Purkinje cell (primary cell): Measurements from ENCODE around the gene ZFP62. TPM values are rescaled to one million over a fixed set of nuclear protein-coding genes. Genes with fewer than 3 reads are reported as not detected.

ENCODE experiments used
- polyA plus RNA-seq: library from polyadenylated mRNA; unstranded; fragments of >200 nt; fragmentation: Nextera tagmentation; gene quantifications from 2 replicates; pipeline ENCODE4 v1.2.1, GENCODE V29; 2014

The ZFP62 gene
- polyA plus RNA-seq = 21.7 and 43.9 TPM in 2 replicates

GRCh38 chr5:180860887-180861822 lies at the start of gene ZFP62:
Gene ZFP62, minus strand, starts transcription at chr5:180861276. Its CDS starts 57 bp downstream, at chr5:180861219.

GRCh38 chr5:180898621-180899246 lies 37.7 kb upstream of the ZFP62 start, which contains the start of gene BTNL8:
Gene BTNL8, plus strand, starts transcription at chr5:180899159. Its CDS starts 152 bp downstream, at chr5:180899311.

GRCh38 chr5:180802325-180803180 lies 58.5 kb downstream of the ZFP62 start, which contains the start of gene MGAT1:
Gene MGAT1, minus strand, starts transcription at chr5:180802806. Its CDS starts 9,835 bp downstream, at chr5:180792971.

Other genes with a start within 250 kb of the ZFP62 start
- not detected in 2 replicates for gene FLT4, start 211.7 kb downstream of the ZFP62 start, polyA plus RNA-seq
- gene OR2Y1, start 121.2 kb downstream of the ZFP62 start, polyA plus RNA-seq = not detected in 2 replicates
- 1.9 and 5.5 TPM in 2 replicates for gene MGAT1, start 58.5 kb downstream of the ZFP62 start, polyA plus RNA-seq
- not detected in 2 replicates for gene BTNL8, start 37.9 kb upstream of the ZFP62 start, polyA plus RNA-seq
- gene BTNL3, start 127.6 kb upstream of the ZFP62 start, polyA plus RNA-seq = not detected in 2 replicates
- gene BTNL9, start 179.0 kb upstream of the ZFP62 start, polyA plus RNA-seq = not detected in 2 replicates